ENCODE measurements around the gene ERP29.

The ERP29 gene

GRCh38 chr12:112046003-112046402, 32.8 kb downstream of the ERP29 start:
- DNase-seq = no peak

- DNase-seq = no peak
These were observed 36.1 kb downstream of the ERP29 start for GRCh38 chr12:112049351-112049750.

- no peak for DNase-seq
These were observed 47.9 kb downstream of the ERP29 start for GRCh38 chr12:112061137-112061536.

- no peak for DNase-seq
These were observed 50.0 kb downstream of the ERP29 start for GRCh38 chr12:112063273-112063672.

GRCh38 chr12:112066566-112066965, 53.3 kb downstream of the ERP29 start:
- DNase-seq = no peak

Measured in stimulated activated CD8-positive, alpha-beta memory T cell treated with anti-CD3 and anti-CD28 coated beads, Interleukin-4, amount 100 ng/mL, for 48 hours (primary cell).